Measurements from ENCODE around the gene PPP3CA.

The PPP3CA gene

DNA sequence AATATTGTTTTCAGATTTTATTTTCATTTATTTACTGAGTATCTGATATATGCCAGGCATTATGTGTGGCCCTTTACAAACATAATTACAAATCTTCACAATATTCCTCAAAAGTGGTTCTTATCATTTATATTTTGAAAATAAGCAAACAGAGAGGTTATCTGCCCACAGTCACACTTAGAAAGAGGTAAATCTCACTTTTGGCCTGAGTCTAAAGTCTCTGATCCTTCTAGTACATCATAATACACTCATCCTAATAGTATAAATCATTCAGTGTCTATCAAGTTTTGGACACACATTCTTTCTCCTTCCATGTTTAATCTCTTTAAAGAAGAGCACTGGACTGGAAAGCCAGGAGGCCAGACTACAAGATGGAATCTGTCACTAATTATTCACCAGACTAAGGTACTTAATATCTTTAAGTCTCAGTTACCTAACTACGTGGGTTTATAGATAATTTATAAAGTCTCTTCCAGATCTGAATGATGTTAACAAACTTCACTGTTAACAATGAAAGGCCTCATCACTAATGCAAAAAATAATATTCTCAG is 281.3 kb downstream of the PPP3CA start:
- no peaks in the 10 kb centered on the region for H3K9me3 ChIP-seq (ENCODE audit: control insufficient read depth, low read length)
- no peak overlapping the region for H3K4me2 ChIP-seq (ENCODE audit: low read length)
- no peaks in the 10 kb centered on the region for H3K79me2 ChIP-seq
- TF ChIP-seq, protein P1, sequence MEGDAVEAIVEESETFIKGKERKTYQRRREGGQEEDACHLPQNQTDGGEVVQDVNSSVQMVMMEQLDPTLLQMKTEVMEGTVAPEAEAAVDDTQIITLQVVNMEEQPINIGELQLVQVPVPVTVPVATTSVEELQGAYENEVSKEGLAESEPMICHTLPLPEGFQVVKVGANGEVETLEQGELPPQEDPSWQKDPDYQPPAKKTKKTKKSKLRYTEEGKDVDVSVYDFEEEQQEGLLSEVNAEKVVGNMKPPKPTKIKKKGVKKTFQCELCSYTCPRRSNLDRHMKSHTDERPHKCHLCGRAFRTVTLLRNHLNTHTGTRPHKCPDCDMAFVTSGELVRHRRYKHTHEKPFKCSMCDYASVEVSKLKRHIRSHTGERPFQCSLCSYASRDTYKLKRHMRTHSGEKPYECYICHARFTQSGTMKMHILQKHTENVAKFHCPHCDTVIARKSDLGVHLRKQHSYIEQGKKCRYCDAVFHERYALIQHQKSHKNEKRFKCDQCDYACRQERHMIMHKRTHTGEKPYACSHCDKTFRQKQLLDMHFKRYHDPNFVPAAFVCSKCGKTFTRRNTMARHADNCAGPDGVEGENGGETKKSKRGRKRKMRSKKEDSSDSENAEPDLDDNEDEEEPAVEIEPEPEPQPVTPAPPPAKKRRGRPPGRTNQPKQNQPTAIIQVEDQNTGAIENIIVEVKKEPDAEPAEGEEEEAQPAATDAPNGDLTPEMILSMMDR (IDR thresholded peaks at IDR 0.05) = no peak
- no peaks in the 10 kb centered on the region for H3K27me3 ChIP-seq (ENCODE audit: control insufficient read depth, insufficient read depth, low read length)
- H3K9ac ChIP-seq = no peak overlapping the region
- no peaks in the 10 kb centered on the region for H3K4me1 ChIP-seq
- H3K27ac ChIP-seq = no peak overlapping the region
- no peak overlapping the region for H3K4me3 ChIP-seq (ENCODE audit: low read depth, low read length)
- H2AFZ ChIP-seq = no peak overlapping the region
- H3K36me3 ChIP-seq (ENCODE audit: control insufficient read depth, insufficient read depth, low read length) = no peaks in the 10 kb centered on the region

DNA sequence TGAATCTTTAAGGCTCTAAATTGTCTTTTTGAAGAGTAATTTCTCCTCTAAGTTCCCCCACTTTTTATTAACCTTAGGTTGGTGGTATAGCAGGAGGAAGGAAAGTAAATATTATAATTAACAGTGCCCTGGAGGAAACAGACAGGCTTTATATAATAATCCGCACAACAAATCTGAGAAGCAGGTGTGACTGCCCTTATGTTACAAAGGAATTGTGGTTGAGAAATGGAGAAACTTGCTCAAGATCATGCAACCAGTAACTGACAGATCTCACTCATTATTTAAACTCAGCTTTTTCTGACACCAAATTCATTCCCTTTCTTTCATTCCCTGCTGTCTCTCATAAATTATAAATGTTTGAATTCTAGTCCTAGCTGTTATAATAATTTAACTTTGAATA is 282.0 kb downstream of the PPP3CA start:
- TF ChIP-seq, protein P1 (IDR thresholded peaks at IDR 0.05) = no peak
- Histone ChIP-seq H2AFZ (no peak overlapping the region), H3K27ac (no peak overlapping the region), H3K4me3 (ENCODE audit: low read depth, low read length) (no peak overlapping the region), H3K9ac (no peak overlapping the region), H3K79me2 (no peaks in the 10 kb centered on the region), H3K27me3 (ENCODE audit: control insufficient read depth, insufficient read depth, low read length) (no peaks in the 10 kb centered on the region), H3K36me3 (ENCODE audit: control insufficient read depth, insufficient read depth, low read length) (no peaks in the 10 kb centered on the region), H3K4me2 (ENCODE audit: low read length) (no peak overlapping the region), H3K9me3 (ENCODE audit: control insufficient read depth, low read length) (no peaks in the 10 kb centered on the region), H3K4me1 (no peaks in the 10 kb centered on the region)

DNA sequence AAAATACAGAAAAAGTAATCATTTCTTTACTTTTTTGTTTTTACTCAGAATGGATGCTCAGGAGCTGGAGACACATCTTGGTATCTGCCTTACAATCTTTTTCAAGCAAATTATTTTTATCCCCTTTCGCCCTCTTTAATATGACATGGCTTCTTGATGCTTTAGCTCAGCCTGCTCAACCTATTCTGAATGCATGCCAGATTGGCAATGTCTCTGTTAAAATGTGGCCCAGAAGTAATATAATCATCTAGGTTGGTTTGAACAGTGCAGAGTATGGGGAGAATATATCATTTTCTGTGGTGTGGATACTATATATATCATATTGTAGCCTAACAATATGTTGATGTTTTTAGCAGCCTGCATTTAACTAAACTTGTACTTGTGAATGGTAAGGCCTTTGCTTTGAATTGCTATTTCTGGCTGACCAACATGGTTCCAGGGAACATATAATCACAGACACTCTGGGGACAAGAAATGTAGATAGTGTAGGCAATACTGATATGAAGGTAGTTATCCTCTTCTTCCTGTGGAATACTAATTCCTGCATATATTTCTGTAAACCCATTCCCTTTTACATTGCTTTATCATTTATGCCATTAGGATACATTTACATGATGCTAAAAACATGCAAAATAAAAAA is 282.7 kb downstream of the PPP3CA start:
- Histone ChIP-seq H3K27me3 (ENCODE audit: control insufficient read depth, insufficient read depth, low read length) (no peaks in the 10 kb centered on the region), H3K4me1 (no peaks in the 10 kb centered on the region), H3K9ac (no peak overlapping the region), H3K4me2 (ENCODE audit: low read length) (no peak overlapping the region), H2AFZ (no peak overlapping the region), H3K4me3 (ENCODE audit: low read depth, low read length) (no peak overlapping the region), H3K36me3 (ENCODE audit: control insufficient read depth, insufficient read depth, low read length) (no peaks in the 10 kb centered on the region), H3K27ac (no peak overlapping the region), H3K79me2 (no peaks in the 10 kb centered on the region), H3K9me3 (ENCODE audit: control insufficient read depth, low read length) (no peaks in the 10 kb centered on the region)
- TF ChIP-seq, protein P1 (IDR thresholded peaks at IDR 0.05) = no peak

DNA sequence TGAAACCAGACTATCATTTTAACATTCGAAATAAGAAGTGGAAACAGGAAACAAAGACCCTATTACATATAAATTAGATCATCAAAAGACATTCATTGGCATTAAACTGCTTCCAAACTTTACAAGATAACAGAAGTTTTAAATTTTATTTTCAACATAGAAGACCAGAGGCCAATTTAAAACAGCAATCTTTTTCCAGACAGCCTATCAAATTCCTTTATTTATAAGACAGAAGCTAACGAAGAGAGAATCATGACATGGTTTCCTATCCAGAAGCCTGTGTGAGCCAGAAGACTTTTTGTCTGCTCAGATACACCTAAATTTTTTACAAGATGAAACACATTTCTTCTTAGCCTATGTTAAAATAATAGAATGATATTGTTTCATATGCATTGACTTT is 291.9 kb downstream of the PPP3CA start:
- Histone ChIP-seq H3K9ac (no peak overlapping the region), H3K36me3 (ENCODE audit: control insufficient read depth, insufficient read depth, low read length) (no peaks in the 10 kb centered on the region), H2AFZ (no peak overlapping the region), H3K27ac (no peak overlapping the region), H3K79me2 (no peaks in the 10 kb centered on the region), H3K9me3 (ENCODE audit: control insufficient read depth, low read length) (no peaks in the 10 kb centered on the region), H3K4me1 (no peaks in the 10 kb centered on the region), H3K4me2 (ENCODE audit: low read length) (no peak overlapping the region), H3K4me3 (ENCODE audit: low read depth, low read length) (no peak overlapping the region), H3K27me3 (ENCODE audit: control insufficient read depth, insufficient read depth, low read length) (no peaks in the 10 kb centered on the region)
- TF ChIP-seq, protein P1 (IDR thresholded peaks at IDR 0.05) = no peak

DNA sequence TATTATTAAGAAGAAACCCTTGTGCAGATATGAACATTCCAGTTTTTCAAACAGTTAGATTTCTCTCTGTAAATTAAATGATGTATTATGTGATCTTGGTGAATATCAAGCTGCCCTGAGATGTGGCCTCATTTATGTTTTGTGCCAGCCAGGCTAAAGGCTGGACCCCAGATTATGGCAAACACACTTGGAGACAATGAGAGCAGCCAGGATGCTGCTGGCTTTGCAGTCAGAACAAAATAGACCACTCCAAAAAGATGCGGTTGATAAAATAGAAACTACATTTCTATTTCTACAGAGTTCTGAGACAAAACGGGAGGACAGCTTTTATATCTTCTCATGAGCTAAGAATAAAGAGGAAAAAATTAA is 296.5 kb downstream of the PPP3CA start:
- no peak overlapping the region for H2AFZ ChIP-seq
- no peak overlapping the region for H3K27ac ChIP-seq
- no peaks in the 10 kb centered on the region for H3K9me3 ChIP-seq (ENCODE audit: control insufficient read depth, low read length)
- no peak overlapping the region for H3K9ac ChIP-seq
- no peaks in the 10 kb centered on the region for H3K79me2 ChIP-seq
- no peak overlapping the region for H3K4me3 ChIP-seq (ENCODE audit: low read depth, low read length)
- H3K4me2 ChIP-seq (ENCODE audit: low read length) = no peak overlapping the region
- TF ChIP-seq, protein P1 (IDR thresholded peaks at IDR 0.05) = no peak
- H3K27me3 ChIP-seq (ENCODE audit: control insufficient read depth, insufficient read depth, low read length) = no peaks in the 10 kb centered on the region
- no peaks in the 10 kb centered on the region for H3K4me1 ChIP-seq
- H3K36me3 ChIP-seq (ENCODE audit: control insufficient read depth, insufficient read depth, low read length) = no peaks in the 10 kb centered on the region
